Ishikawa (cell line): ENCODE data around the gene TOP2A.

Experiments used
- CEBPB ChIP-seq: IDR thresholded peaks from 2 replicates; pipeline ENCODE4 v1.6.1; 2012
- CREB1 ChIP-seq: IDR thresholded peaks from 2 replicates; pipeline ENCODE4 v1.6.1; 2012; ENCODE audit warnings: low read depth
- EGR1 ChIP-seq: IDR thresholded peaks from 2 replicates; pipeline ENCODE4 v1.6.1; 2012
- EP300 ChIP-seq: IDR thresholded peaks from 2 replicates; pipeline ENCODE4 v1.6.1; 2012; ENCODE audit warnings: borderline replicate concordance
- FOXM1 ChIP-seq: IDR thresholded peaks from 2 replicates; pipeline ENCODE4 v1.6.1; 2012; ENCODE audit warnings: low read depth, borderline replicate concordance
- MAX ChIP-seq: IDR thresholded peaks from 2 replicates; pipeline ENCODE4 v1.6.1; 2012
- NFIC ChIP-seq: IDR thresholded peaks from 2 replicates; pipeline ENCODE4 v1.6.1; 2012
- RAD21 ChIP-seq: IDR thresholded peaks from 2 replicates; pipeline ENCODE4 v1.6.1; 2012; ENCODE audit warnings: low read depth
- REST ChIP-seq: IDR thresholded peaks from 2 replicates; pipeline ENCODE4 v1.6.1; 2012; ENCODE audit warnings: low read depth, mild to moderate bottlenecking
- TAF1 ChIP-seq: IDR thresholded peaks from 2 replicates; pipeline ENCODE4 v1.6.1; 2012; ENCODE audit warnings: low read depth, mild to moderate bottlenecking
- TCF12 ChIP-seq: IDR thresholded peaks from 2 replicates; pipeline ENCODE4 v1.6.1; 2012; ENCODE audit warnings: low read depth
- TEAD4 ChIP-seq: IDR thresholded peaks from 2 replicates; pipeline ENCODE4 v1.6.1; 2012
- USF1 ChIP-seq: IDR thresholded peaks from 2 replicates; pipeline ENCODE4 v1.6.1; 2012
- YY1 ChIP-seq: IDR thresholded peaks from 2 replicates; pipeline ENCODE4 v1.6.1; 2012; ENCODE audit warnings: low read depth
- ZBTB7A ChIP-seq: IDR thresholded peaks from 2 replicates; pipeline ENCODE4 v1.6.1; 2012; ENCODE audit warnings: low read depth

Gene TOP2A

GRCh38 chr17:40419559-40420331 is 2.0 kb upstream of the TOP2A start:
- peak; percentile 59 for TF ChIP-seq NFIC
- TF ChIP-seq EP300 = no peak
- TF ChIP-seq TEAD4 = no peak
- TF ChIP-seq ZBTB7A = no peak
- TF ChIP-seq EGR1 = no peak
- TF ChIP-seq TCF12 = no peak
- no peak for TF ChIP-seq CEBPB

- TF ChIP-seq YY1 = no peak
- TF ChIP-seq REST = no peak
- TF ChIP-seq USF1 = no peak
- TF ChIP-seq RAD21 = no peak
- no peak for TF ChIP-seq EP300
- no peak for TF ChIP-seq CEBPB
- TF ChIP-seq EGR1 = no peak
- no peak for TF ChIP-seq NFIC
- TF ChIP-seq TCF12 = no peak
- no peak for TF ChIP-seq TAF1
- no peak for TF ChIP-seq FOXM1
- no peak for TF ChIP-seq MAX
- TF ChIP-seq CREB1 = no peak
- TF ChIP-seq TEAD4 = no peak
- no peak for TF ChIP-seq ZBTB7A
Measured at GRCh38 chr17:40418428-40418706, 671 bp upstream of the TOP2A start.

GRCh38 chr17:40417258-40417608 is 463 bp downstream of the TOP2A start:
- no peak for TF ChIP-seq CEBPB
- no peak for TF ChIP-seq FOXM1
- no peak for TF ChIP-seq USF1
- no peak for TF ChIP-seq ZBTB7A

GRCh38 chr17:40416671-40417070 is 1.0 kb downstream of the TOP2A start:
- no peak for TF ChIP-seq EGR1

- peak; percentile 30 for TF ChIP-seq RAD21
- no peak for TF ChIP-seq REST
Measured at GRCh38 chr17:40415390-40415789, 2.3 kb downstream of the TOP2A start.

GRCh38 chr17:40412880-40413279 is 4.8 kb downstream of the TOP2A start:
- TF ChIP-seq MAX (no peak), YY1 (no peak), EGR1 (no peak), TCF12 (no peak), EP300 (no peak), REST (no peak), ZBTB7A (no peak), CREB1 (no peak), TEAD4 (no peak), FOXM1 (no peak), CEBPB (no peak), RAD21 (no peak), TAF1 (no peak), USF1 (no peak), NFIC (no peak)
